ENCODE results near the gene TRMU.

The TRMU gene

GRCh38 chr22:46293577-46294260 lies 41.8 kb upstream of the TRMU start:
- TF ChIP-seq GATA3 (IDR thresholded peaks at IDR 0.05; ENCODE audit: low read depth, low read length) (no peak), GATA2 (IDR thresholded peaks at IDR 0.05; ENCODE audit: low read depth, low read length) (no peak)

DNA sequence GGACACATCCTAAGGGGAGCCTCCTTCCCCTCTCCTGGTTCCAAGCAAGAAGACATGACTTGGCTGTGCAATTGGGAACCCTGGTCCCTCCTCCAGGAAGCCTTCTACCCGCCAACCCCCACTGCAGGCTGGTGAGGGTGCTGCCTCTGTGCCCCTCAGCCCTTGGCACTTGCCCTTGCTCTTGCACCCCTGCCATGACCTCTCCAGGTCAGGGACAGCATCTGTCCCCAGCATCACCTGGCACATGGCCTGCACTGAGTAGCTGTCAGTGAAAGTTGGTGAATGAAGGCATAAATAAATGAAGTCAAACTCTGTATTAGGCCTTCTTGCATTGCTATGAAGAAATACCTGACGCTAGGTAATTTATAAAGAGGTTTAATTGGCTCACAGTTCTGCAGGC lies 40.7 kb upstream of the TRMU start:
- no peak for TF ChIP-seq GATA3 (IDR thresholded peaks at IDR 0.05; ENCODE audit: low read depth, low read length)

DNA sequence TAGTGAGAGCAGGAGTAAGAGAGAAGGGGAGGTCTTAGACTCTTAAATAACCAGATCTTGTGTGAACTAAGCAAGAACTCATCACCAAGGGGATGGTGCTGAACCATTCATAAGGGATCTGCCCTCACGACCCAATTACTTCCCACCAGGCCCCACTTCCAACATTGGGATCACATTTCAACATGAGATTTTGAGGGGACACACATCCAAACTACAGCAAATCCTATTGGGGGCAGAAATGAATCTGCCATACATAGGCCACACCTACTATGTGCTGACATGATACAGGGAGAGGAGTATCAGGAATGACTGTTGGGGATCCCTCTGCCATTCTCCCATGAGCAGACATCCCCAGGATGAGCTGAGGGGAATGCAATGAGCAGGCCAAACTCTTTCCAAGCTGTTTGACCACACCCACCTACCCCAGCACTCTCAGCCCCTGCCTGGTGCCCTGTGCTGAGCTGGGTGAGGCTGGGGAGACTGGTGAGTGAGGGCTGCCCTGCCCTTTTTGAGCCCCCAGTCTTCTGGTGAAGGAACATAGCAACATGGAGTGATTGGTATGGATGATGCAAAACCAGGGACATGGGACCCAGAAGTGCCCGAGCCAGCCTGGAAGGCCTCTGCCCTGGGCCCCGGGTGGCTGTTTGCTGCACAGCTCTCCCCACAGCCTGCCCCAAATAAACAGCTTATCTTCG lies 40.1 kb upstream of the TRMU start:
- no peak for TF ChIP-seq GATA3 (IDR thresholded peaks at IDR 0.05; ENCODE audit: low read depth, low read length)

DNA sequence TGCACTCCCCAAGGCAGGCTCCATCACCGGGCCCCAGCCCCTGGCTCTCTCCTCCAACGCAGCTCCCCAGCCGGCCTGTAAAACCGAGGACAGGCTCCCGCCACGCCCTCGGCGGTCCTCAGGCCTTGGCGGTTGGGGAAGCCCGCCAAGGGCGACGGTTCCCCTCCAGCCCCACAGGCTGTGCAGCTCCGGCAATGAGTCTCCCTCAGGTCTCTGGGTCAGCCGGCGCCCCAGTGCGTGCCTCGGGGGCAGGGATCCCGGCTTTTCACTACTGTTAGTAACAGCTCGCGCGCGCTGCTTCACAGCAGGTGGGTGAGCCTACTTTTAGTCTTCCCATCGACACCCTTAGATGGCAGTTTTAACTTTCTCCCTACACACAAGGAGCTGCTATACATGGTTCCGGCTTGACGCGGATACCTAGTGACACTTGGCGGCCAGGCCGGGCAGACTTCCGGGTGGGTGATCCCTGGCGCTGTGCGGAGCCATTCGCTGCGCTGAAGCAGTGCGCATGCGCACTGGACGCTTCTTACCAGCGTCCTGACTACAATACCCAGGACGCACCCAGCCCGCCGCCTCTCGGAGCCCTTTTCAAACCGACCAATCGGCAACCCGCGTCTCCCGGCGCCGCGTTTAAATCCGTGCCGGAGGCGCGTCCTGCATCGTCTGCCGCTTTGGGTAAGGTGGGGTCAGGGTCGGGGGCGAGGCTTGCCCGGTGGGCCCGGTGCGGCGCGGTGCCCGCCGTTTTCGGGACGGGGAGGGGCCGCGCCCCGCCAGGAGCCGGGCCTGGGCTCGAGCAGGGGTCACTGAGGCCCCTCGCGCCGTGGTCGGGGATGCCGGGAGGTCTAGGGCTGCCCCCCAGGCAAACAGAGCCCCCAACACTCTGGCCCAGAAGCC lies 39.0 kb upstream of the TRMU start, which contains the start of gene GTSE1:
Gene GTSE1 (plus strand): TSS at position 614 of the 894 bp plus-strand sequence. CDS start 531 bp downstream, outside the sequence.
- TF ChIP-seq GATA2 (IDR thresholded peaks at IDR 0.05; ENCODE audit: low read depth, low read length): no peak
- TF ChIP-seq GATA3 (IDR thresholded peaks at IDR 0.05; ENCODE audit: low read depth, low read length): no peak

- TF ChIP-seq GATA2 (IDR thresholded peaks at IDR 0.05; ENCODE audit: low read depth, low read length): no peak
- no peak for TF ChIP-seq GATA3 (IDR thresholded peaks at IDR 0.05; ENCODE audit: low read depth, low read length)
Measured at GRCh38 chr22:46297151-46297812, 38.2 kb upstream of the TRMU start.

- TF ChIP-seq GATA2 (IDR thresholded peaks at IDR 0.05; ENCODE audit: low read depth, low read length): no peak
- no peak for TF ChIP-seq GATA3 (IDR thresholded peaks at IDR 0.05; ENCODE audit: low read depth, low read length)
Measured at GRCh38 chr22:46299101-46299500, 36.4 kb upstream of the TRMU start.

GRCh38 chr22:46300491-46300890 lies 35.0 kb upstream of the TRMU start:
- TF ChIP-seq GATA3 (IDR thresholded peaks at IDR 0.05; ENCODE audit: low read depth, low read length) (no peak), GATA2 (IDR thresholded peaks at IDR 0.05; ENCODE audit: low read depth, low read length) (no peak)

GRCh38 chr22:46303347-46303965 lies 32.1 kb upstream of the TRMU start:
- TF ChIP-seq GATA2 (IDR thresholded peaks at IDR 0.05; ENCODE audit: low read depth, low read length) (no peak), GATA3 (IDR thresholded peaks at IDR 0.05; ENCODE audit: low read depth, low read length) (no peak)

GRCh38 chr22:46308283-46308988 lies 27.1 kb upstream of the TRMU start:
- no peak for TF ChIP-seq GATA3 (IDR thresholded peaks at IDR 0.05; ENCODE audit: low read depth, low read length)

- no peak for TF ChIP-seq GATA2 (IDR thresholded peaks at IDR 0.05; ENCODE audit: low read depth, low read length)
- TF ChIP-seq GATA3 (IDR thresholded peaks at IDR 0.05; ENCODE audit: low read depth, low read length): no peak
Measured at GRCh38 chr22:46309526-46310085, 25.9 kb upstream of the TRMU start.

GRCh38 chr22:46312056-46312455 lies 23.5 kb upstream of the TRMU start:
- TF ChIP-seq GATA3 (IDR thresholded peaks at IDR 0.05; ENCODE audit: low read depth, low read length) (no peak), GATA2 (IDR thresholded peaks at IDR 0.05; ENCODE audit: low read depth, low read length) (no peak)

- TF ChIP-seq GATA3 (IDR thresholded peaks at IDR 0.05; ENCODE audit: low read depth, low read length) (no peak), GATA2 (IDR thresholded peaks at IDR 0.05; ENCODE audit: low read depth, low read length) (no peak)
Measured at GRCh38 chr22:46315976-46316375, 19.5 kb upstream of the TRMU start.

- TF ChIP-seq GATA2 (IDR thresholded peaks at IDR 0.05; ENCODE audit: low read depth, low read length) (no peak), GATA3 (IDR thresholded peaks at IDR 0.05; ENCODE audit: low read depth, low read length) (no peak)
Measured at GRCh38 chr22:46317646-46318045, 17.9 kb upstream of the TRMU start.

All from SH-SY5Y (cell line).